Measurements from ENCODE around the gene KBTBD3.

Gene KBTBD3, protein sequence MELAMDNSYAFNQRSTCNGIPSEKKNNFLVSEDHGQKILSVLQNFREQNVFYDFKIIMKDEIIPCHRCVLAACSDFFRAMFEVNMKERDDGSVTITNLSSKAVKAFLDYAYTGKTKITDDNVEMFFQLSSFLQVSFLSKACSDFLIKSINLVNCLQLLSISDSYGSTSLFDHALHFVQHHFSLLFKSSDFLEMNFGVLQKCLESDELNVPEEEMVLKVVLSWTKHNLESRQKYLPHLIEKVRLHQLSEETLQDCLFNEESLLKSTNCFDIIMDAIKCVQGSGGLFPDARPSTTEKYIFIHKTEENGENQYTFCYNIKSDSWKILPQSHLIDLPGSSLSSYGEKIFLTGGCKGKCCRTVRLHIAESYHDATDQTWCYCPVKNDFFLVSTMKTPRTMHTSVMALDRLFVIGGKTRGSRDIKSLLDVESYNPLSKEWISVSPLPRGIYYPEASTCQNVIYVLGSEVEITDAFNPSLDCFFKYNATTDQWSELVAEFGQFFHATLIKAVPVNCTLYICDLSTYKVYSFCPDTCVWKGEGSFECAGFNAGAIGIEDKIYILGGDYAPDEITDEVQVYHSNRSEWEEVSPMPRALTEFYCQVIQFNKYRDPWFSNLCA

DNA sequence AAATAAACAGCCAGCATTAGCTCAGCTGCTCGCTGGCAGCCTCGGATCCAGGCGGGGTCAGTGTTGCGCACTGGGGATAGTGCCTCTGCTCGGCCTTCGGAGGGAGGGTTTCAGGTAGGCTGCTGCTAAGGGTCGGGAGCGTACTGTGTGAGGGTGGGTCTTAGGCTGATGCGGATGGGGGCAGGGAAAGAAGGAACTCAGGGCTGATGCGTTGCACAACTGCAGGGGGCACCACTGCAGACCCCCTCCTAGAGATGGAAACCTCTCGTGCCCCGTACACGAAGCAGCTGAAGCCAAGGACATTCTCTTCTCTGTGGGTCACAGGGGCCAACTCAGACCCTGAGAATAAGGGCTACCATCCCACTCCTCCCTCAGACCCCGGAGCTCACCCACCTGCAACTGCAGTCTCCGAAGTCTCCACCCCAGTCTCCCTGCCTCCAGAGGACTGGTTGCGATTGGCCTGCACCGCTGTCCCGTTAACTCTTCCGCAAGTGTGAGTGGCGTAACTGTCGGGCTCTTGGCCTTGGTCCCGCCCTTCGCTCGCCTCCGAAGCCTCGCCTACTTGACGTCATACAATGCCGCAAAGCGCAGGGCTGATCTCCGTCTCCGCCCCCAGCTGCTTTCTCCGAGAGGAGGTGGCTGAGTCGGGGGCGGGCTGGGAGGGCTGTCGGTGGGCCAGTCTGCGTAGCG lies at the start of gene KBTBD3:
TSS of gene KBTBD3 (minus strand) at position 429 of the 690 bp plus-strand sequence. CDS start 18,250 bp downstream, outside the sequence.
- DNase-seq (ENCODE audit: low read depth, low spot score), result peak; percentile 99

DNA sequence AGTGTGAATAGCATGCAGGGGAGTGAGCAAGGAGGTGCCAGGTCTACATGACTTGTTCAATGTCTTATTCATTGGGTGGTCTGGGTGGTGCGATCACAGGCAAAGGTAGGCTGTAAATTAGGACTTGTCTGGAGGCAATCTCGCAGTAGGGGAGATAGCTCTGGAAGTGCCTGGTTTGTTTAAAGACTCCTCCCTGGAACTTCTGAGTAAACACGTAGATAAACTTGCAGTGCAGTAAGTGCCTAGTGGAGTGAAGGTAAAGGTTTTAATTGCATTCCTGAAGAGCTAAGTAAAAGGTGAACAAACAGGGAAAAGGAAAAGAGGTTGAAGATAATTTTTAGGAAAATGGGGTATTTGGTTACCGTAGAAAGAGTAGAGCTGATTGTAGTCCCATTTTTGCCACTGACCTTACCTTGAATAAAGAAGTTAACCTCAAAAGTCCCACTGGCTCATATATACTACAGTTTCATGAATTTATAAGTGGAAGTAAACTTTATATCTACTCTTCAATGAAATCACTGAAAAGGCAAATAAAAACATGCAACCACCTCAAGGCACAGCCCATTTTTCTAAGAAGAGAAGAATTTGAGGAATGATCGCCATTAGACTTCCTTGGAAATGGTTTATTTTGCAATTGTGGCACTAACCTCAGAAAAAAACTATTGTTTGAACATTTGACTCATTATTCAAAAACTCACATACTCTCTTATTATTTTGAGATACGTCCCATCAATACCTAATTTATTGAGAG lies 44.6 kb upstream of the KBTBD3 start:
- DNase-seq (ENCODE audit: low read depth, low spot score), result no peak

DNA sequence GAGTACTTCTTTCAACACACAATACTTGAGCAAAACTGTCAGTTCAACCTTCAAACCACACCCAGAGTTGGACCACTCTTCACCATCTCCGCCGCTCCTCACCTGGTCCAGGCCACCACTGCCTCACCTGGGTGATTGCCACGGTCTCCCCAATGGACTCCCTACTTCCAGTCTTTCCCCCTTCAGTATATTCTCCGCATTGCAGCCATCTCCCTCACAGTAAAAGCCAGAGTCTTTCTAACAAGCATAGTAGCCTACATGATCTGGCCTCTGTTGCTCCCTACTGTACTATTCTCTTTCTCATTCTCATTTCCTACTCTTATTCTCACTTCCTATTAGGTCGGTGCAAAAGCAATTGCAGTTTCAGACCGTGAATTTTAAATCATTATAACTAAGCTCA lies 28.8 kb upstream of the KBTBD3 start:
- no peak for DNase-seq (ENCODE audit: low read depth, low spot score)

DNA sequence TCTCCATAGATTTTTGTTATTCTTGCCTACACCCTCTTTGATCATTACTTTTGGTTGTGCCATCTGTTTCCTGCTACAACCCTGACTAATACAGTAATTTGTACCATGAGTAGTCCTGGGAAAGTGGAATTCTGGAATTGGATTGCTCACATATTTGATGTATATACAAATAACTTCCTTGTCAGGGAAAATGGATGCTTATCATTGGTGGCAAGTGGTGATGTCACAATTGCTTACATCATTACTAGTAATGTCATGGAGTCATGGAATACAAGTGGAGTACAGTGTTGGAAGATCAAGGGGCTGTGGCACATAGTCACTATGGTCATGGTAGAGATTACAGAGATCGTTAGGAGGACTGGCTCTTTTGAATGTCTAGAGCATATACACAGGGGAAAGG lies 24.7 kb upstream of the KBTBD3 start:
- no peak for DNase-seq (ENCODE audit: low read depth, low spot score)

DNA sequence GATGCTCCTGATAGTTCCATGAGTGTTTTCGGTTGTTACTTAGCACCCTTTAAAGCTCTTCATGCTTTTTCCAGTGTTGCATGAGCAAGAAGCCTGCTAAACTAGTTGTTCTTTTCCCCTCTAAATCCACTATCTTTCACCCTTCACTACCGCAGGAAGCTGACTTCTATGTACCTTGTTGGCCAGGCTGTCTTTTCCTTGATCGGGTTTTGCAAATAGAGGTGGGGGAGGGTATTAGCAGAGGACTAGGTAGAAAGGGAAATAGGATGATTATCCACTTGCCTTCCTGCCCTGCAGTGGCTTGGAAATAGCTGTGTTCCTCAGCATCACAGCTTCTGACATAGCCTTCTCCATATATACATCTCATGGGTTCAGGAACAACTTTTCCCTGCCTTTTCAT lies 24.2 kb upstream of the KBTBD3 start:
- DNase-seq (ENCODE audit: low read depth, low spot score), result no peak

DNA sequence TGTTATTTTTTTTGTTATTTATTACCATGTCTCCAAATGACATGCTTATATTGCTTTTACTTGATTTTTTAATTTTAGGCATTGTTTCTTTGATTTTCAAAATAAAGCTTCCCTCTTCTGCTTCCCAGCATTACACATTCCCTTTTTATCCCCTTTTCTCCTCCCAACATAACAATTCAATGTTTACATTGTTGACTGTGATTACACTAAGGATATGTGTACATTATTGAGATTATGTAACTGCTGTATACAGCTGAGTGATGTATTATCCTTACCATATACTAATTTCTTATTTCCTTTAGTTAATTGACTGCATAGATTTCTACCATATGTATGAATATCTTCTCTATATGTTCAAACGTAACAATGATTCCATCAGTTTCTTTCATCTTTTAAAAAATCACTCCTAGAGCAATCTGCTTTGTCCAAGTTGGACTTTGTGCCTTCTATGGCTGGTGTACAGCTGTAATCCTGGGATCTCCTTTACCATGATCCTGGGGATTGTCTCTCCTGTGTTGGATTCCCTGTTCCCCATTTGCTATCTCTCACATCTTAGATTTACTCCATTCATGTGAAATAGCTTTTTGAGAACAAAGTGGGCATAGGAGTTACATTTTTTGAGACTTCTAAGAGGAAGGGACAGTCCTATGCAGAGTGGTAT lies 21.9 kb upstream of the KBTBD3 start:
- no peak for DNase-seq (ENCODE audit: low read depth, low spot score)

DNA sequence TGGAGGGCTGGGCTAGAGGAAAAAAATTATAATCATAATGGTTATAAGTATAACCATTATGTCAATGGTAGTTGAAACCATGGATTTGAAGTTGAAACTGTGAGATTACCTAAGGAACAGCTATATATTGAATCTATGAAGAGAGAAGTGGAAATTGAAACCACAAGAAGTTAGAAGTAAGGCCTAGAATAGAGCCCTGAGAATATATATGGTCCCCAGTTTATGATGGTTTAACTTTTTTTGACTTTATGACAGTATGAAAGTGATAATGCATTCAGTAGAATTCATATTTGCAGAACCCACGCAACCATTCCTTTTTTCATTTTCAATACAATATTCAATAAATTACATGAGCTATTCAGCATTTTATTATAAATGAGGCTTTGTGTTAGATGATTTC lies 15.3 kb upstream of the KBTBD3 start:
- no peak for DNase-seq (ENCODE audit: low read depth, low spot score)

DNA sequence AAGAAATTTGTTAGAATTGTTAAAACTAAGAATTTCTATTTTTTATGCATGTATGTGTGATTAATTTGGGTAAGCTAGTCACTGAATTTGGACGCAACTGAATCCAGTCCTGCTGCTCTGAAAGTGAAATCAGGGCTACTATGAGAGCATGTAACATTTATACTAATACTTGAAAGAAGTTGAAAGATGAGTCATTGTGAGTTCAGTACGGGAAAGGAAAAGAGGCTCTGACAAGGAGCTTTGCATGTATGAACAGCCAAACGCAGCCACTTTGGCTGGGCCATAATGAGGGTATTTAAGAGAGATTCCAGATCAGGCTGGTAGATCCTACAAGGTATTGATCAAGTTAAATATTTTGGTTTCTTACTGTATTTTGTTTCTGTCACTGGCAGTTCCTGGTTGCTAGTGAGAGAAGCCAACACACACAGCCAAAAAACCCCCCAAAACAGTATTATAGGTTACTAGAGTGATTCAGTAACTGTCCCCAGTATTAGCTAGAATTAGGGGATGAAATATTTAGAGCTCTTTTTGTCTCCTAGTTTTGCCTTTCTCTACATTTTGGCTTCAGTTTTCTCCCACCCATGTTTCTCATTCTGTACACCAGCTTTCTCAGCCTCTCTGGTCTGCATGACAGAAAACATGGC lies 14.5 kb upstream of the KBTBD3 start:
- DNase-seq (ENCODE audit: low read depth, low spot score), result no peak

DNA sequence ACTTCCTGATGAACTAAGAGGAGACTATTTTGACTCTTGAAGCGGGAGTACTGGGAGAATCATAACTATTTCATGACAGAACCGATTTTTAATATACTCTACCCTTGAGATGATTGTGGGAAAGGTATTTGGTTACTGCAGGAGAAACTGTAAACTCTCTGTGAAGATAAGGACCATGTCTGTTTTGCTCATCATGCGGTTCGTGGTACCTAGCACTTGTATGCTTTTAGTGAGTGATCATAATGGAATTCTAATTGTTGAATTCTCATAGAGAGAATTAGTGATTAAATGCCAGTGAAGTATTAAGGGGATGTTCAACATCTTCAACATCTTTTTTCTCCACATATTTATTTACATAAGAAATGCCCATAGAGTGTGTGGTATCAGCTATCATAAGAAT lies 11.7 kb upstream of the KBTBD3 start:
- DNase-seq (ENCODE audit: low read depth, low spot score), result no peak

DNA sequence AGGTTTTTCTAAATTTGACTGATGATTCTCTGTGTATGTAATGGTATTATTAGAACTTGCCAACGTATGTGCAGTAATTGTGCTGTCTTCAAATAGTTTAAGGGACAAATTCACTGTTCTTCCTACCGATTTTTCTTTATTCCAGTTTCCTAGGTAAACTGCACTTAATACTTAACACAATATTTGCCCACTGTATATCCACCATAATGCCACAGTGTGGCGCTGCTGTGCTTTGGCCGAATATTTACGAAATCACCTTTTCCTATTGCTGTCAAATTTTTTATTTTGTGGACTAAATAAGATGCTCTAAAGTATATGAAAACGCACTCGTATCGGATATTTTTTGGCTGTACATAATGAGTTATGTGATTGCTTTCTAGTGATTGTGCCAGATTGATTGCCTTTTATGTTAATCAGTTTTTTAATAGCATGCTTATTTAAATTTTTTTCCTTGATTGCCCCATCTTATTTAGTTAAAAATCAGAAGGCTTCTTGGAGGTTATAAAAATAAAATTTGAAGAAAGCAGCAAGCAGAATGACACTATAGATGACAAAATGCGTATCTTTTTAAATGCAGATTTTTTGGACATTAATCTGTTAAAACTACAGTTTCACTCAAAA lies 10.8 kb upstream of the KBTBD3 start:
- no peak for DNase-seq (ENCODE audit: low read depth, low spot score)

DNA sequence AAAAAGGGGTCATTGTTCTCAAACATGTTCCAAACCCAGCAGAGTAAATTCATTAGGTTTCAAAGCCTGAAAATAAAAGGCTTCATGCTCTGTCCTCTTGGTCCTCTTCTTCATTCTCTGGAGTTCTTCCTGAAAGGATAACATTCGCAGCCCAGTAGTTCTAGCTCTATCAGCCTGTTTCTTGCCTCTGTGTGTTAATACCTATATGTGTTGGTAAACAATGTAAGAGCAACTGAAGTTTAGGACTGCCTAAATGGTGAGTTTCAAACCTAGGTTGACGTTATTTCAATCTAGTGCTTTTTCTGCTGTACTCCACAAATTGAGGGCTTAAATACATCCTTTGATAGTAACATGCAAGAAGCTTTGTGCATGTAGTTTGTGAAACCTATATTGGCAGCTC lies 9.7 kb upstream of the KBTBD3 start:
- no peak for DNase-seq (ENCODE audit: low read depth, low spot score)

DNA sequence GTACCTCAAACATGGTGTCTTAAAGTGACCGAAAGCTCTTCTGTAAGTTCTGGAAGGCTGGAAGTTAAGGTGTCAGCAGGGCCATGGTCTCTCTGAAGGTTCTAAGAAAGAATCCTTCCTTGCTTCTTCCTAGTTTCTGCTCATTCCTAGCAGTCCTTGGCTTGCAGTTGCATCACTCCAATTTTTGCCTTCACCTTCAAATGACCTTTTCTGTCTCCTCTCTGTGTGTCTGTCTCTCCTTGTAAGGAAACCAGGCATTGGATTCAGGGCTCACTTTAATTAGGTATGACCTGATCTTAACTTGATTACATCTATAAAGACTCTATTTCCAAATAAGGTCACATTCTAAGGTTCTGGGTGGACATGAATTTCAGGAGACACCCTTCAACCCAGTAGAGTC lies 9.0 kb upstream of the KBTBD3 start:
- no peak for DNase-seq (ENCODE audit: low read depth, low spot score)

DNA sequence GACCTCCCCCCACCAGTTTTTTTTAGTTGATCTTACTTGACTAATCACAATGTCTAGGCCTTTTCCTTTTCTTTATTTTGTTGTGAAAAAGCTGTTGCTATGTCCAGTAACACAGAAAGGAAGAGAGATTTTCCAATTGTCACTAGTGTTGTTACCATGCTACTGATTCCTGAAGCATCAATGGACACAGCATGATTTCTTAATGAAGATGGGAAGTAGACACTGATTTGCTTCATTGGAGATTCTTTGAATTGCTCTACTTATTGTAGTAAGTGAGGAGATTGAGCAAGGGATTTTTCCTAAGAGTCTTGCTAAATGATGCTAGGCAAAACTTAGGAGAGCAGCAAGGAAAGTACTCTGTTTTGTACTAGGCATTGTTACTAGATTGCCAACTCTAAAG lies 4.9 kb upstream of the KBTBD3 start:
- DNase-seq (ENCODE audit: low read depth, low spot score), result no peak

DNA sequence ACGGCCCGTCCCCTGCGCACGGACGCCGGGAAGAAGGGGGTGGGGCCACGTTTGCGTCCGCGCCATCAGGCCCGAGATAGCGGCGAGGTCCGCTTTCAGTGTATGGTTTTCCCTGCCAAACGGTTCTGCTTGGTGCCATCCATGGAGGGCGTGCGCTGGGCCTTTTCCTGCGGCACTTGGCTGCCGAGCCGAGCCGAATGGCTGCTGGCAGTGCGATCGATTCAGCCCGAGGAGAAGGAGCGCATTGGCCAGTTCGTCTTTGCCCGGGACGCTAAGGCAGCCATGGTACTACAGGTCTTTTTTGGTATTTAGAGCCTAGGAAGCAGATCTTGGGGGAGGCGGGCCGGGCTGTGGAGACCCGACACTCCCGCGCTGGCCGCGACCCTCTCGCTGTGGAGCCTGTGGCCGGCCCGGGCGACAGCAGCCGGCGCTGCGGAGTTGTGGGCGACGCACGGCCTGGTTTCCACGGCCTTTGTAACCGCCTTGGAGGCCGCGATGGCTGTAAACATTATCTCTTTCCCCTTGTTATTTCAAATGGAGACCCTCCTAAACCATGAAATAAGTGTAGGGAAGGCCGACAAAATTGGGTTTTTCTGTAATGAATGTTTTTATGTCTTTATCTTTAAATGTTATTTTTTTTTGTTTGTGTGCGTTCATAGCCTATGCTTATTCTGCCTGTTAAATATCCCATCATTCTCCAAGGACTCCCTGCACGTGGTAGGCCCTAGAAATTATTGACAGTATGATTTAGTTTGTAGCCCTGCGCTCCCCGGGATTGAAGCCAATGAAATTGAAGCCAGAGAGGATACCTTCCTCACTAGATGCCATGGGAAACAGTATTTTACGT lies 685 bp upstream of the KBTBD3 start, which contains the start of gene AASDHPPT:
TSS of gene AASDHPPT (plus strand) at position 54 of the 847 bp plus-strand sequence. CDS start at position 103, 49 bp downstream.
- no peak for DNase-seq (ENCODE audit: low read depth, low spot score)

DNA sequence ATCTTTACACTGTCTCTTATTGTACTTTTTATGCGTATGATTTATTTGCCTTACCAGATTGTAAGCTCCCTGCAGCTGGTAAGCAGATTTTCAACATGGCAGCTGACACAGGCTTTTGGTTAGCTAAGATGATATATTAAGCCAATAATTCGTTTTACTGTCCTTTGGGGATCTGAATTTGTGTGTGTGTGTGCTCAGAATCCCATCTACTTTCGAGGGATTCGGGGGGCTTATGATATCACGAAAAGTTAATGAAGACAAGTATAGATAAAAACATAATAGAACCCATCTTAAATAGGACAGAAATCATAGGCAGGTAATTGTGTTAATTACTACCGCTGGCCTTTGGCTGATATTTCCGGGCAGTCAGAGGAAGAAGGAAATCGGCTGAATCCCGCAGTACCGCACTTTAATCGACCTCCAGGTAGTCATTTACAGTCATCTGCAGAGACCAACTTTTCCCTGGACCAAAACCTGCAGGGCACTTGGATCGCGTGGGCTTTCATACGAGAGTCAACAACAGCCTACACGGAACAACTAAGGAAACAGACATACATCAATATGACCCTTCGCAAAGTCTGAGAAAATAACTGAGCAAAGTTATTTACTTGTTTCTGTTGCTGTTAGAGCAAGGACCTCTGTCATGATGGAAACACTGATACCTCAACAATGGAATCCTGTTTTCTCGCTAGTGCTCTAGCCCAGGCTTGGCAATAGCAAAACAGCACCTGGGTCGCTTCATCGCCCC lies 802 bp downstream of the KBTBD3 start:
- DNase-seq (ENCODE audit: low read depth, low spot score), result no peak

DNA sequence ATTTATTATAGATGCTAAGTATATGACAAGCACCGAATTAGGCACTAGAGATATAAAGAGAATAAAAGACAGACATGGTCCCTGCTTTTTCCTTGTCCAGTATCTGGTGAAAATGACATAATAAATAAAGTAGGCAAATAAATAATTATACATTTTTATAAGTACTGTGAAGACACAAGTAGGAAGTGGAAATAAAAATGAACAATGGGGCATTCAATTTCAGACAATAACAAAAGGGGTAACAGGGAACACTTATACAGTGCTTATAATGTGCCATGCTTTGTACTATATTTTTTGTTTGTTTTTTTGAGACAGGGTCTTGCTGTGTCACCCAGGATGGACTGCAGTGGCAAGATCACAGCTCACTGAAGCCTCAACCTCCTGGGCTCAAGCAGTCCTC lies 4.3 kb downstream of the KBTBD3 start:
- DNase-seq (ENCODE audit: low read depth, low spot score), result no peak

DNA sequence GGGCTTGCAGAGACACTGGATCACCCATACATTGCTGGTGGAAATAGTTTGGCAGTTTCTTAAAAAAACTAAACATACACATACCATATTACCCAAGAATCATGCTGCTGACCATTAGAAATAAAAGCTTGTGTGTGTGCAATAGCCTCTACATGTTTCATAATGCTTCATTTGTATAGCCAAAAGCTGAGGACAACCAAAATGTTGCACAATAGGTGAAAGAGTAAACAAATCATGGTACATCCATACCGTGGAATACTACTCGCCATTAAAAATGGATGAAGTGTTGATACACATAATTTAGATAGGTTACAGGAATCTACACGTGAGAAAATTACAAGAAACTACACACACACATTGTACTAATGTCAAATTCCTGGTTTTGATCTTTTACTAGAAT lies 6.5 kb downstream of the KBTBD3 start:
- no peak for DNase-seq (ENCODE audit: low read depth, low spot score)

DNA sequence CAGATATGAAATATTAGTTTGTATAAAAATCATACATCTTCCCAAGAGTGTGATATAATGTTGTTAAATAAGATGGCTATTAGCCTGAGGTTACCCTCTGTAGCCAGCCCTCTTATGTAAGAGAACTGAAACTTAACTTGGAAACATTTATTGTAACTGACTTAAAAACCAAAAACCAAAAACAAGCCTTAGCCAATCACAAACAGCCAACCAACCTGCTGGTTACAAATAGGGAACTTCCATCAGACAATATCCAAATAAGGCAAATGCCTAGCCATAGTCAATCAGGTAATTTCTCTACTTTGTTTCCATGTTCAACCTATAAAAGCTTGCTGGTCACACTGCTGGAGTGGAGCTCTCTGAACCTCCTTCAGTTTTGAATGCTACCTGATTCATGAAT lies 14.1 kb downstream of the KBTBD3 start:
- DNase-seq (ENCODE audit: low read depth, low spot score), result no peak

Data from brain pericyte (primary cell).